AG09319 (cell line): ENCODE data around the gene ERAS.

Experiments
- DNase-seq: peaks from one replicate; pipeline ENCODE4 v3.0.0-alpha.2; 2010; ENCODE audit warnings: low read depth; ENCODE audit errors: extremely low read depth
- TF ChIP-seq, protein P1 (sequence below): IDR thresholded peaks from 2 replicates; pipeline ENCODE4 v1.5.1; 2011; ENCODE audit warnings: low read depth, mild to moderate bottlenecking, inconsistent platforms, low read length, moderate library complexity

Gene ERAS

DNA sequence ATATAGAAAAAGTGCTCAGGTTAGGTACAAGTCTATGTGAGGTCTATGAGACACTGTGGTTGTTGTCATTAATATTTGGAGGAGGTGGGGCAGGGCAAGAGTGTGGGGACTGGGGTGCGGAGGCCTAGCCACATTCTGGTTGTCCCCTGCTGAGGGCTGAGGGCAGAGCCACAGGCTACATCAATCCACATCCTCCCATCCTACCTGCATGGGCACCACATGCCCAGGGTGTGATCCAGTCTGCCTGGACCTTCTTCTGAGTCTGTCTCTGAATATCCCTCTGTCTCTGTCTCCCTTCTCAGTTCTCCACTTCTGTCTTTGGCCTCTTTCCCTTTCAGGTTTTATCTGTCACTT is 41.1 kb upstream of the ERAS start:
- TF ChIP-seq, protein P1, sequence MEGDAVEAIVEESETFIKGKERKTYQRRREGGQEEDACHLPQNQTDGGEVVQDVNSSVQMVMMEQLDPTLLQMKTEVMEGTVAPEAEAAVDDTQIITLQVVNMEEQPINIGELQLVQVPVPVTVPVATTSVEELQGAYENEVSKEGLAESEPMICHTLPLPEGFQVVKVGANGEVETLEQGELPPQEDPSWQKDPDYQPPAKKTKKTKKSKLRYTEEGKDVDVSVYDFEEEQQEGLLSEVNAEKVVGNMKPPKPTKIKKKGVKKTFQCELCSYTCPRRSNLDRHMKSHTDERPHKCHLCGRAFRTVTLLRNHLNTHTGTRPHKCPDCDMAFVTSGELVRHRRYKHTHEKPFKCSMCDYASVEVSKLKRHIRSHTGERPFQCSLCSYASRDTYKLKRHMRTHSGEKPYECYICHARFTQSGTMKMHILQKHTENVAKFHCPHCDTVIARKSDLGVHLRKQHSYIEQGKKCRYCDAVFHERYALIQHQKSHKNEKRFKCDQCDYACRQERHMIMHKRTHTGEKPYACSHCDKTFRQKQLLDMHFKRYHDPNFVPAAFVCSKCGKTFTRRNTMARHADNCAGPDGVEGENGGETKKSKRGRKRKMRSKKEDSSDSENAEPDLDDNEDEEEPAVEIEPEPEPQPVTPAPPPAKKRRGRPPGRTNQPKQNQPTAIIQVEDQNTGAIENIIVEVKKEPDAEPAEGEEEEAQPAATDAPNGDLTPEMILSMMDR: no peak
- no peak for DNase-seq

DNA sequence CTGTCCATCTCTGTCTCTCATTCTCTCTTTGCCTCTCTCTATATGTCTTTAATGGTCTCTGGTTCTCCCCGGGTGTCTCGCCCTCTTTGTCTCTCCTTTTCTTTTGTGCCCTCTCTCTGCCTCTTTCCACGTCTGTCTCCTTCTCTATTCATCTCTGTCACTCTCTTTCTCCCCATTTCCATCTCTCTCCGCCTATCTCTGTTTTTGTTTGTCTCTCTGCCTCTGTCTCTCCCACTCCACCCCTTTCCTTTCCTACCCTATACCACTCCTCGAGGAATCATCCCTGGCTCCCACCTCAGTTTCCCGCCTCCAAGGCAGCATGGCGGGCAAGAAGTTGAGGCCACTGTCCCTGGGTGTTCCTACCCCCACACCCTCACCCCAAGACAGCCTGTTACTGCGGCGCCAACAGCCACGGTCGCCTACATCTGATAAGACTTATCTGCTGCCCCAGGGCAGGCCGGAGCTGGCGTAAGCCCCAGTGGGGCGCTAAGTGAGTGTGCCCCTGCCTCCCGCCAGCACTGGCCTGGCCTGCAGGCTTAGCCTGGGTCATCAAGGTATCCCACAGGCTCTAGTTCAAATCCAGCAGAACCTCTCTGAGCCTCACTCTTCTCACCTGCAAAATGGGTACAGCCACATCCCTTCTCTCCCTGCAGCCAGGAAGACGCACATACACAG is 40.6 kb upstream of the ERAS start:
- no peak for DNase-seq
- TF ChIP-seq, protein P1: no peak

DNA sequence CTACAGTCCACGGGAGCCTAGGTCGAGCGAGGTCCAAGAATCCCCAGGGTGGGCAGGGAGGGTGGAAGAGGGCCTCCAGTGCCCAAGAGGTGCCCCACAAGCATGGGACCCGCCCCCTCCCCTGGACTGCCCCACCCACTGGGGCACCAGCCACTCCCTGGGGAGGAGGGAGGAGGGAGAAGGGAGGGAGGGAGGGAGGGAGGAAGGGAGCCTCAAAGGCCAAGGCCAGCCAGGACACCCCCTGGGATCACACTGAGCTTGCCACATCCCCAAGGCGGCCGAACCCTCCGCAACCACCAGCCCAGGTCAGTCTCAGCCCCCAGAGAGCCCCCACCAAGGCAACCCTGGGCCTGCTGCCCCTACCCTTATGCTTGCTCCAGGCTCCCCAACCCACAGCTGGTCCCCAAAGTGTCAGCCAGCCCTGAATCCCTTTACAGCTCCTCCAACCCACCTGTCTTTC is 39.9 kb upstream of the ERAS start, which contains the start of gene GATA1:
GATA1 (plus strand) TSS at position 250 of the 460 bp plus-strand sequence. CDS start 4,520 bp downstream, outside the sequence.
- TF ChIP-seq, protein P1: no peak
- no peak for DNase-seq

DNA sequence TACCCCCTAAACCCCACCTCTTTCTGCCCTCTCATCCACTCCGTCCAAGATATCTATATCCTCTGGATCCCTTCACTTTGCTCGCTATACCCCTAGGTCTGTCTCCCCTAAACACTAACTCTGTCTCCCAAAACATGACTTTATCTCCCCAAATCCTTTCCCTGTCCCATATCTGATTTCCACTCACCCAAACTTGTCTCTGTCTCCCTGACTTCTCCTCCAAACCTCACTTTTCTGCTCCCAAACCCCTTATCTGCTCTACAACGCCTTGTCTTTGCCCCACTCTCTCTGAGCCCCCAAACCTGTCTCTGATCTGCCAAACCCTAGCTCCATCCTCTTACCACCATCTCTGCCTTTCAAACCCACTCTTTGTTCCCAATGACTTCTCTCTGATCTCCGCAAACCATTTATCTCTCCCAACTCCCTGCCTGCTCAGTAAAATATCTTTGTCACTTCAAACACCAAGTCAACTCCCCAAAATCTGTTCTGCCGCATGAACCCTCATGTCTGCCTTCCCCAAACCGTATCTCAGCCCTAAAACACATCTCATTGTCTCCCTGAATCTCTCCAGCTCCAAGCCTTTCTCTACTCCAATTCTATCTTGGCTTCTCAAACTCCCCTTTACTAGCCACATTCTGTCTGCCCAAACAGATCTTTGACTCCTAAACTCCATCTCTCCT is 39.3 kb upstream of the ERAS start:
- no peak for DNase-seq
- TF ChIP-seq, protein P1: no peak

DNA sequence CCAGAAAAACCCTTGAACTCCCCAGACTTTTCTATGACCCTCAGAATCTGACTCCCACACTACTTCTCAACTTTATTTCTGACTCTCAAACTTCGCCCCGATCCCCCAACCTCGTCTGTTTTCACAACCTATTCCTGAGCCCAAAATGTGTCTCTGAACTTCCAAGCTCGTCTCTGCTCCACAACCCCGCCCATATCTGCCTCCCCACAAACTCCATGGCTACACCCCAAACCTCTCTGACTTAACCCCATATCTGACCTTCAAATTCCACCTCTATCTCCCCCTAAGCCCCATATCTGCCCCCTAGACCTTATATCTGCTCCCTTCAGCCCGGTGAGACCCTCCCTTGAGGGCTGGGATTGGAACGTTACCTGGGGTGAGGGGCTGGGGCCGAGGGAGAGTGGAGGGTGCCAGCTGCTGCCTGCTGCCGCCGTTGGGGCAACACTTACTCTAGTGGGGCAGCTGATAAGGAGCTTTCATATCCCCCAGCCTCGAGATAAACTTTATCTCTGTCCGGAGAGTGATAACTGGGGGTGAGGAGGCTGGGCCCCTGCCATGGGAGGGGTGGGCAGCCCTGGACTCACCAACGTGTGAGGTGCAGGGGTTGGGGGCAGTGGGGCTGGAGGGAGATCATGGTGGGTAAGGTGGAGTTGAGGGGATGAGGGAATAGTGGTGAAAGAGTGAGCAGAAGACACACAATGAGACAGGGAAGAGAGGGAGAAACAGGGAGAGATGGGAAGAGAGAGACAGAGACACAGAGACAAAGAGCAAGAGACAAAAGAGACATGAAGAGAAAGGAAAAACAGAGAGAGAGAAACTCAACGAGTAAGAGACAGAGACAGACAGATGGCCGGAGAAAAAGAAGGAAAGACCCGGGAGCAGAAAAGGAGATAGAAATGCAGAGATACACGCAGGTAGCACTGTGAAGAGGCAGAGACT is 38.5 kb upstream of the ERAS start:
- TF ChIP-seq, protein P1: no peak
- DNase-seq: no peak

DNA sequence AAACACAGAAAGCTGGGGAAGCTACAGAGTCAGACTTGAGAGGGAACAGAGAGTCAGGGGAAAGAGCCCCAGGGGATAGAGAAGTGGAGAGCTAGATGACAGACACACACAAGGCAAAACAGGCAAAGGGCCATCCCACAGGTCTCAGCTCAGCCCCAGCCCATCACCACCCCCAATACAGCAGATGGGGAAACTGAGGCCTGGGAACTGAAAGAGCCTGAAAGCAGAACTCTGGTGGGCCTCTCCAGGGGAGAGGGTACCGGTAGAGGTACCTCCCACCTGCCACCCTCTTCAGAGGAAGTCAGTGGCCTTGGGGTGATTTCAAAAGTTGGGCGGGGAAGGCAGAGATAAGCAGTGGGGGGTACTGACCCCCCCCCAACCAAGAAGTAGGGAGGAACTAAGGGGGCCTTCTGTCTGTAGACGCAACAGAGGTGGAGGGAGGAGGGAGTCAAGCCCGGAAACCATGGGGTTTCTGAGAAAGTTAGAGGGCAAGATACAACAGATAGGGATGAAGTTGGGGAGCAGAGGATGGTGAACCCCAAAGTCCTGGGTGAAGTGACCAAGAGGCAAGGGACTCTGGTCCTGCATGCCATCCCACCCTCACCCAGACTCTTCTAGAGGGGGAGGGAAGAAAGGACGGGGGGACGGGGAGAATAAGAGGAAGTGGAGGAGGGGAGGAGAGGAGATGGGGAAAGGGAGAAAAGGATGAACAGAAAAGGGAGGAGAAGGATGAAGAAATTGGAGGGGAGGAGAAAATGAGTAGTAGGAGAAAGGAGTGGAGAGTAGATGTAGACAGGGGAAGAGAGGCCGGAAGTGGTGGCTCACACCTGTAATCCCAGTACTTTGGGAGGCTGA is 36.7 kb upstream of the ERAS start:
- DNase-seq: no peak
- TF ChIP-seq, protein P1: no peak
